COR-L47 (cell line): ENCODE results near the gene SFTPA1.
"Not testable (repeated sequence)": the region's sequence is repeated elsewhere in the genome, so short reads cannot be mapped to it uniquely, and the experiment has no call there.

Experiments
- DNase-seq: peaks from one replicate; lab custom pipeline; 2025; lab: John Stamatoyannopoulos, UW

Gene SFTPA1

GRCh38 chr10:79611193-79611976 is 646 bp downstream of the SFTPA1 start:
- not testable (repeated sequence) for DNase-seq

- no peak for DNase-seq
Observed at GRCh38 chr10:79615577-79615976, 4.8 kb downstream of the SFTPA1 start.

DNA sequence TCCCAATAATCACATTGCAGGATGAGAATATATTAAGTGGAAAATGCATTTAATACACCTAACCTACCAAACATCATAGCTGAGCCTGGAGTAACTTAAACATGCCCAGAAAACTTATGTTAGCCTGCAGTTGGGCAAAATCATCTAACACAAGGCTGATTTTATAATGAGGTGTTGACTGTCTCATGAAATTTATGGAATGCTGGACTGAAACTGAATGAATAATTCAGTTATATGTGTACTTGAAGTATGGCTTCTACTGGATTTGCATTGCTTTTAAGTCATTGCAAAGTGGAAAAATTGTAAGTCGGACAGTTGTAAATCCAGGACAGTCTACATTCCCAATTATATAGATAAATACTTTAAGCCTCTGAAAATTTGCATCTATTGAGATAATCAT is 5.4 kb downstream of the SFTPA1 start:
- no peak for DNase-seq

DNA sequence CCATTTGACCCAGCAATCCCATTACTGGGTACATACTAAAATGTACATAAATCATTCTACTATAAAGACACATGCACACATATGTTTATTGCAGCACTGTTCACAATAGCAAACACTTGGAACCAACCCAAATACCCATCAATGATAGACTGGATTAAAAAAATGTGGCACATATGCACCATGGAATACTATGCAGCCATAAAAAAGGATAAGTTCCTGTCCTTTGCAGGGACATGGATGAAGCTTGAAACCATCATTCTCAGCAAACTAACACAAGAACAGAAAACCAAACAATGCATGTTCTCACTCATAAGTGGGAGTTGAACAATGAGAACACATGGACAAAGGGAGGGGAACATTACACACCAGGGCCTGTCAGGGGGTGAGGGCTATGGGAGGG is 12.9 kb downstream of the SFTPA1 start:
- DNase-seq = not testable (repeated sequence)

DNA sequence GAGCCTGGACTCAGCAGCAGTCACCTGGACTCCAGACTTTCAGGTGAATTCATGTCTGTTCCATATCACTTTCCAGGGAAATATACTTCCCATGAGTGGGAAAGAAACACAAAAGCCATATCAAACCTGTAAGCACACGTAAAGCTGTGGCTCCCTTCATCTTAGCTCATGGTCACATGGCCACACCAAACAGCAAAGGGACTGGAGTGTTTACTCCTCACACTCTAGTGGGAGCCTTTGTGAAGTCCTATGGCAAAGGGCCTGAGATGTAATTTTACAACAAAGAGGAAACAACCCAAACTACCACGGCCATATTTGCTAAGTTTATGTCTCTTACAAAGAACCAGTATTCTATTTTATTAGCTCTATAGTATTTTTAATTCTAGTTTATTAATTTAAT is 16.3 kb downstream of the SFTPA1 start:
- no peak for DNase-seq

DNA sequence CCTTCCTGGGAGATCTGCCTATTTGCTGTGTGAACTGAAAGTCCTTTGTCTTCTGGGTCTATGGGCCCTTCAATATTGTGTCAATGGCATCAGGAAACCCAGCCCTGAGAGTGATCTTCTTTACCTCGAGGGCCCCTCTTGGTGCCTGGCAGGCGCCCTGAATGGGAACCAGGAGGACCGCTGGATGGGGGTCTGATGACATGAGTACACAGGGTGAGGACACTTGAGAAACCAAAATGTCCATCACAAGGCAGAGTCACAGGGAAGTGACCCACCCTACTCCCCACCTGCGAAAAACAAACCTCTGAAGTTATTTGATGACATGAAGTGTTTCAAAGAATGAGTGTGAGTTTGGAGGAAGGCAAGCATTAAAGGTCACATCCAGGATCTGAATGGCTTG is 17.3 kb downstream of the SFTPA1 start:
- DNase-seq = no peak

GRCh38 chr10:79628988-79629954 is 18.5 kb downstream of the SFTPA1 start:
- no peak for DNase-seq

- no peak for DNase-seq
Observed at GRCh38 chr10:79629955-79630327, 19.2 kb downstream of the SFTPA1 start.

DNA sequence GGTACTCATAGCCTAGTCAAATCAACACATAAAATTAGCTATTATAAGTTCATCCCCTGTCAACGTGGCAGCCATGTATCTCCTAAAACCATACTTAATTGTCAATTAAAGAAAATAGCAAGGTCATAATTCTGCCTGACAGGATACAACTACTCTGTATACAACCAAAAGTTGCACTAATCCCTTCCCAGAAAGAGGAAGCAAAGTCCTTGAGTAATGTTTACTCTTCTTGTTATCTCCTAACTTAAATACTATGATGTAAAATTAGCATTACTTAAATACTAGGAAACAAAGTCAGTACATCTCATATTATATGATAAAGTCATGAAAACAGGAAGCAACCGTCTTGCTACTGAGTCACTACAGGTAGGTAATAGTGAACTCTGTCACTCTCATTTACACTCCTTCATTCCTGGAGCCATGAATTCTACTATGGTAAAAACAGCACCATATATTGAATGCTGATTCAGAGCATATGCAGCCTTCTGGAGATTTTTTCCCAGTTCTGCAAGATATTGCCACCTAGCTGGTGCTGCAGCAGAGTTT is 26.0 kb downstream of the SFTPA1 start:
- not testable (repeated sequence) for DNase-seq

- DNase-seq = no peak
Observed at GRCh38 chr10:79638318-79638717, 27.6 kb downstream of the SFTPA1 start.

- DNase-seq = not testable (repeated sequence)
Observed at GRCh38 chr10:79652695-79653094, 42.0 kb downstream of the SFTPA1 start.

DNA sequence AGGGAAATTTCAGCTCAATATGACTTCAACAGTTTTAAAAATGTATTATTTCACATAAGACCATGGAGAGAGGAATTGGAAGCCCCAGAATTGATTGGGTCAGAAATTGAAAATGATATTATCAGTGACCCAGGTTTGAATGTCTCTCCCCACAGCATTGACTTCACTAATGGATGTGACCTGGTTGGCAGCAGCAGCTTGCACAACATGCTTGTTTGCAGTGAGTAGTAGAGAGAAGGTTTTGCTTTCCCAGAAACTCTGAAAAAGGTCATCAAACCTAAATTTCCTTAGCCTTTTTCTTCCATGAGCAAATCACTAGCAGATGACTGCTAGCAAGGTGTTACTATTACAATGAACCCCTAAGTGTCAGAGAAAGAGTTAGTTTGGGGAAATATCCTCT is 52.5 kb downstream of the SFTPA1 start:
- DNase-seq = not testable (repeated sequence)

DNA sequence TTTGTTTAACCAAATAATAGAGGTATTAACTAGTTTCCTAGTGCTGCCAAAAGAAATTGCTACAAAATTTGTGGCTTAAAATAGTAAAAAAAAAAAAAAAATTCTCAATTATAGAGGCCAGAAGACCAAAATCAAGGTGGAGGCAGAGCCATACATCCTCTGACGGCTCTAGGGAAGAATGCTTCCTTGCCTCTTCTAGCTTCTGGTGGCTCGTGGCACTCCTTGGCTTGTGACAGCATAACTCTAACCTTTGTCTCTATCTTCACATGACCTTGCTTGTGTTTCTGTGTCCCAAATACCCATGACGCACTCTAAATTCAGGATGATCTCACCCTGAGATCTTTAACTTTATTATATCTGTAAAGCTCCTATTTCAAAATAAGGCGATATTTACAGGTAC is 53.9 kb downstream of the SFTPA1 start:
- DNase-seq = not testable (repeated sequence)
